HepG2 (cell line): ENCODE measurements around the gene LOC128125822.

Experiments used
- AHR ChIP-seq: IDR thresholded peaks from 2 replicates; pipeline ENCODE4 v1.6.1; 2018; ENCODE audit warnings: missing genetic modification reagents, missing compliant biosample characterization
- ARHGAP35 ChIP-seq: sonication (generic); formaldehyde crosslinking; IDR thresholded peaks from 2 replicates; pipeline ENCODE4 v1.9.0; 2022; ENCODE audit warnings: mild to moderate bottlenecking, inconsistent platforms, moderate library complexity, missing genetic modification reagents, borderline replicate concordance
- ETV6 ChIP-seq: sonication (generic); formaldehyde crosslinking; conservative IDR thresholded peaks from 2 replicates; pipeline ENCODE4 v1.4.0; 2020; ENCODE audit warnings: missing genetic modification reagents
- FOXC1 ChIP-seq: sonication (generic); formaldehyde crosslinking; IDR thresholded peaks from 2 replicates; pipeline ENCODE4 v1.8.0; 2022; ENCODE audit warnings: mild to moderate bottlenecking, missing genetic modification reagents, borderline replicate concordance
- GATA4 ChIP-seq: sonication (generic); IDR thresholded peaks from 2 replicates; pipeline ENCODE4 v1.6.1; 2016; ENCODE audit warnings: antibody characterized with exemption, low read depth, borderline replicate concordance
- SNRNP70 ChIP-seq: fragments of 200-400 bp; formaldehyde crosslinking; IDR thresholded peaks from 2 replicates; pipeline ENCODE4 v1.6.1; 2017; ENCODE audit warnings: mild to moderate bottlenecking, low read depth, low read length, moderate library complexity
- ZNF101 ChIP-seq: sonication (generic); formaldehyde crosslinking; IDR thresholded peaks from 2 replicates; pipeline ENCODE4 v1.4.0; 2020; ENCODE audit warnings: mild to moderate bottlenecking, low read depth, missing genetic modification reagents, borderline replicate concordance
- ZNF143 ChIP-seq: sonication (generic); formaldehyde crosslinking; IDR thresholded peaks from 2 replicates; pipeline ENCODE4 v1.4.0; 2020; ENCODE audit warnings: missing genetic modification reagents
- ZNF547 ChIP-seq: sonication (generic); formaldehyde crosslinking; IDR thresholded peaks from 2 replicates; pipeline ENCODE4 v1.5.1; 2020; ENCODE audit warnings: mild to moderate bottlenecking, missing genetic modification reagents
- ZNF747 ChIP-seq: sonication (generic); formaldehyde crosslinking; IDR thresholded peaks from 2 replicates; pipeline ENCODE4 v1.8.1; 2023; ENCODE audit warnings: missing genetic modification reagents, mild to moderate bottlenecking, borderline replicate concordance
- TF ChIP-seq, protein P1 (sequence below), 2 experiments: fragments of 450-650 bp in 1 of 2; sonication (generic) in 1 of 2; formaldehyde crosslinking; IDR thresholded peaks; 2 replicates each; pipeline versions ENCODE4 v1.5.0 to v1.8.0; 2020 to 2022; ENCODE audit warnings: mild to moderate bottlenecking in 1 of 2, missing genetic modification reagents in 1 of 2
- TF ChIP-seq, protein P2 (sequence below): sonication (generic); formaldehyde crosslinking; IDR thresholded peaks from 2 replicates; pipeline ENCODE4 v1.5.0; 2020; ENCODE audit warnings: missing genetic modification reagents, mild to moderate bottlenecking, borderline replicate concordance
- TF ChIP-seq, protein P3 (sequence below): sonication (generic); formaldehyde crosslinking; IDR thresholded peaks from 2 replicates; pipeline ENCODE4 v1.4.0; 2020; ENCODE audit warnings: missing genetic modification reagents
- TF ChIP-seq, protein P4 (sequence below): sonication (generic); formaldehyde crosslinking; IDR thresholded peaks from 2 replicates; pipeline ENCODE4 v1.4.0; 2020; ENCODE audit warnings: missing genetic modification reagents
- TF ChIP-seq, protein P5 (sequence below): sonication (generic); formaldehyde crosslinking; IDR thresholded peaks from 2 replicates; pipeline ENCODE4 v1.8.0; 2022; ENCODE audit warnings: mild to moderate bottlenecking, missing genetic modification reagents; ENCODE audit not compliant: insufficient replicate concordance
- TF ChIP-seq, protein P6 (sequence below): sonication (generic); formaldehyde crosslinking; IDR thresholded peaks from 2 replicates; pipeline ENCODE4 v1.4.0; 2020; ENCODE audit warnings: missing genetic modification reagents
- TF ChIP-seq, protein P7 (sequence below): fragments of 450-650 bp; IDR thresholded peaks from 2 replicates; pipeline ENCODE4 v1.6.1; 2017

LOC128125822 gene

DNA sequence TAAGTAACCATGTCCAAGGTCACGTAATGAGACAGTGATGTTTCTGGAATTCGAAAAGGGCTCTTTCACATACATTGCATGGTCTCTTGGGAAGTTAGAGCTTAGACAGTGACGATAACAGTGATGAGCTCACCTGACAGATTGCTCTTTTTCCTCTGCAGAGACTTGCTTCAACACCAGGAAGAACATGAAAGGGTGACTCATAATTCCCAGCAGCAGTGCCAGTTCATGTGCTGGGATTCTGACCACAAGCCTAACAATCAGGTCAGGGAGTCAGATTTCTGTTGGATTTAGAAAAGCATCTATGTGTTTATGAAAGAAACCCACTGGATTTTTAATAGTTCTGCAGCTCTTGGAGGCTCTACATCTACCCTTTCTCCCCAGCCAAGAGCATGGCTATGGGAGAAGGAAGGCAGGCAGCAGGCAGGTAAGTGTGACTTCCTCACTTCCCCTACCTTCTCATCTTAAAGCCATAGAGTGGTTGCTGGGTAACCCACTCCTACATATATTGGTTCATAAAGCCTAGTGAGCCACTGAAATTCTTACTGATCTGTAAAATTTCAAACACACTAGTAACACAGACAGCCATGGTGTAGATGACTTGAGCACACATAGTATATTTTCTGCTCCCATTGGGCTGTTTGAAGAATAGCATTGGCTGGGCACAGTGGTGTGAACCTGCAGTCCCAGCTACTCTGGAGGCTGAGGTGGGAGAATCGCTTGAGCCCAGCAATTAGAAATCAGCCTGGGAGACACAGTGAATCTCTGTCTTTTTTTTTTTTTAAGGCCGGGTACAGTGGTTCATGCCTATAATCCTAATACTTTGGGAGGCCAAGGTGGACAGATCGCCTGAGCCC, 44.4 kb upstream of the LOC128125822 start (continued):
- TF ChIP-seq, protein P1, sequence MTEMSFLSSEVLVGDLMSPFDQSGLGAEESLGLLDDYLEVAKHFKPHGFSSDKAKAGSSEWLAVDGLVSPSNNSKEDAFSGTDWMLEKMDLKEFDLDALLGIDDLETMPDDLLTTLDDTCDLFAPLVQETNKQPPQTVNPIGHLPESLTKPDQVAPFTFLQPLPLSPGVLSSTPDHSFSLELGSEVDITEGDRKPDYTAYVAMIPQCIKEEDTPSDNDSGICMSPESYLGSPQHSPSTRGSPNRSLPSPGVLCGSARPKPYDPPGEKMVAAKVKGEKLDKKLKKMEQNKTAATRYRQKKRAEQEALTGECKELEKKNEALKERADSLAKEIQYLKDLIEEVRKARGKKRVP (CRISPR knock-in tag; IDR thresholded peaks at IDR 0.05): peak in 1 of 2 experiments; percentile 97; a peak in 2 of 4 replicates
- TF ChIP-seq SNRNP70: no peak
- 0 out of 2 replicates have a peak, but pooled peaks have one; percentile 48 for TF ChIP-seq ZNF747 (CRISPR knock-in tag)
- TF ChIP-seq ETV6: no peak
- TF ChIP-seq, protein P2, sequence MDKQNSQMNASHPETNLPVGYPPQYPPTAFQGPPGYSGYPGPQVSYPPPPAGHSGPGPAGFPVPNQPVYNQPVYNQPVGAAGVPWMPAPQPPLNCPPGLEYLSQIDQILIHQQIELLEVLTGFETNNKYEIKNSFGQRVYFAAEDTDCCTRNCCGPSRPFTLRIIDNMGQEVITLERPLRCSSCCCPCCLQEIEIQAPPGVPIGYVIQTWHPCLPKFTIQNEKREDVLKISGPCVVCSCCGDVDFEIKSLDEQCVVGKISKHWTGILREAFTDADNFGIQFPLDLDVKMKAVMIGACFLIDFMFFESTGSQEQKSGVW (CRISPR knock-in tag): no peak
- TF ChIP-seq, protein P3, sequence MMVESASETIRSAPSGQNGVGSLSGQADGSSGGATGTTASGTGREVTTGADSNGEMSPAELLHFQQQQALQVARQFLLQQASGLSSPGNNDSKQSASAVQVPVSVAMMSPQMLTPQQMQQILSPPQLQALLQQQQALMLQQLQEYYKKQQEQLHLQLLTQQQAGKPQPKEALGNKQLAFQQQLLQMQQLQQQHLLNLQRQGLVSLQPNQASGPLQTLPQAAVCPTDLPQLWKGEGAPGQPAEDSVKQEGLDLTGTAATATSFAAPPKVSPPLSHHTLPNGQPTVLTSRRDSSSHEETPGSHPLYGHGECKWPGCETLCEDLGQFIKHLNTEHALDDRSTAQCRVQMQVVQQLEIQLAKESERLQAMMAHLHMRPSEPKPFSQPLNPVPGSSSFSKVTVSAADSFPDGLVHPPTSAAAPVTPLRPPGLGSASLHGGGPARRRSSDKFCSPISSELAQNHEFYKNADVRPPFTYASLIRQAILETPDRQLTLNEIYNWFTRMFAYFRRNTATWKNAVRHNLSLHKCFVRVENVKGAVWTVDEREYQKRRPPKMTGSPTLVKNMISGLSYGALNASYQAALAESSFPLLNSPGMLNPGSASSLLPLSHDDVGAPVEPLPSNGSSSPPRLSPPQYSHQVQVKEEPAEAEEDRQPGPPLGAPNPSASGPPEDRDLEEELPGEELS (CRISPR knock-in tag): peak; percentile 49; the same call in 1 of the 2 replicates
- TF ChIP-seq, protein P4, sequence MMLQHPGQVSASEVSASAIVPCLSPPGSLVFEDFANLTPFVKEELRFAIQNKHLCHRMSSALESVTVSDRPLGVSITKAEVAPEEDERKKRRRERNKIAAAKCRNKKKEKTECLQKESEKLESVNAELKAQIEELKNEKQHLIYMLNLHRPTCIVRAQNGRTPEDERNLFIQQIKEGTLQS (CRISPR knock-in tag): peak; percentile 98
- no peak for TF ChIP-seq AHR (CRISPR knock-in tag)
- TF ChIP-seq ARHGAP35 (CRISPR knock-in tag): no peak
- no peak for TF ChIP-seq ZNF101 (CRISPR knock-in tag)
- TF ChIP-seq, protein P5, sequence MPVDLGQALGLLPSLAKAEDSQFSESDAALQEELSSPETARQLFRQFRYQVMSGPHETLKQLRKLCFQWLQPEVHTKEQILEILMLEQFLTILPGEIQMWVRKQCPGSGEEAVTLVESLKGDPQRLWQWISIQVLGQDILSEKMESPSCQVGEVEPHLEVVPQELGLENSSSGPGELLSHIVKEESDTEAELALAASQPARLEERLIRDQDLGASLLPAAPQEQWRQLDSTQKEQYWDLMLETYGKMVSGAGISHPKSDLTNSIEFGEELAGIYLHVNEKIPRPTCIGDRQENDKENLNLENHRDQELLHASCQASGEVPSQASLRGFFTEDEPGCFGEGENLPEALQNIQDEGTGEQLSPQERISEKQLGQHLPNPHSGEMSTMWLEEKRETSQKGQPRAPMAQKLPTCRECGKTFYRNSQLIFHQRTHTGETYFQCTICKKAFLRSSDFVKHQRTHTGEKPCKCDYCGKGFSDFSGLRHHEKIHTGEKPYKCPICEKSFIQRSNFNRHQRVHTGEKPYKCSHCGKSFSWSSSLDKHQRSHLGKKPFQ (CRISPR knock-in tag): peak; percentile 91
- TF ChIP-seq GATA4: peak; percentile 72; the same call in 1 of the 2 replicates
- TF ChIP-seq ZNF547 (CRISPR knock-in tag): 0 out of 2 replicates have a peak, but pooled peaks have one; percentile 24
- no peak for TF ChIP-seq FOXC1
- TF ChIP-seq ZNF143 (CRISPR knock-in tag): peak; percentile 65
- TF ChIP-seq, protein P6, sequence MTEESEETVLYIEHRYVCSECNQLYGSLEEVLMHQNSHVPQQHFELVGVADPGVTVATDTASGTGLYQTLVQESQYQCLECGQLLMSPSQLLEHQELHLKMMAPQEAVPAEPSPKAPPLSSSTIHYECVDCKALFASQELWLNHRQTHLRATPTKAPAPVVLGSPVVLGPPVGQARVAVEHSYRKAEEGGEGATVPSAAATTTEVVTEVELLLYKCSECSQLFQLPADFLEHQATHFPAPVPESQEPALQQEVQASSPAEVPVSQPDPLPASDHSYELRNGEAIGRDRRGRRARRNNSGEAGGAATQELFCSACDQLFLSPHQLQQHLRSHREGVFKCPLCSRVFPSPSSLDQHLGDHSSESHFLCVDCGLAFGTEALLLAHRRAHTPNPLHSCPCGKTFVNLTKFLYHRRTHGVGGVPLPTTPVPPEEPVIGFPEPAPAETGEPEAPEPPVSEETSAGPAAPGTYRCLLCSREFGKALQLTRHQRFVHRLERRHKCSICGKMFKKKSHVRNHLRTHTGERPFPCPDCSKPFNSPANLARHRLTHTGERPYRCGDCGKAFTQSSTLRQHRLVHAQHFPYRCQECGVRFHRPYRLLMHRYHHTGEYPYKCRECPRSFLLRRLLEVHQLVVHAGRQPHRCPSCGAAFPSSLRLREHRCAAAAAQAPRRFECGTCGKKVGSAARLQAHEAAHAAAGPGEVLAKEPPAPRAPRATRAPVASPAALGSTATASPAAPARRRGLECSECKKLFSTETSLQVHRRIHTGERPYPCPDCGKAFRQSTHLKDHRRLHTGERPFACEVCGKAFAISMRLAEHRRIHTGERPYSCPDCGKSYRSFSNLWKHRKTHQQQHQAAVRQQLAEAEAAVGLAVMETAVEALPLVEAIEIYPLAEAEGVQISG (CRISPR knock-in tag): 0 out of 2 replicates have a peak, but pooled peaks have one; percentile 14
- TF ChIP-seq, protein P7, sequence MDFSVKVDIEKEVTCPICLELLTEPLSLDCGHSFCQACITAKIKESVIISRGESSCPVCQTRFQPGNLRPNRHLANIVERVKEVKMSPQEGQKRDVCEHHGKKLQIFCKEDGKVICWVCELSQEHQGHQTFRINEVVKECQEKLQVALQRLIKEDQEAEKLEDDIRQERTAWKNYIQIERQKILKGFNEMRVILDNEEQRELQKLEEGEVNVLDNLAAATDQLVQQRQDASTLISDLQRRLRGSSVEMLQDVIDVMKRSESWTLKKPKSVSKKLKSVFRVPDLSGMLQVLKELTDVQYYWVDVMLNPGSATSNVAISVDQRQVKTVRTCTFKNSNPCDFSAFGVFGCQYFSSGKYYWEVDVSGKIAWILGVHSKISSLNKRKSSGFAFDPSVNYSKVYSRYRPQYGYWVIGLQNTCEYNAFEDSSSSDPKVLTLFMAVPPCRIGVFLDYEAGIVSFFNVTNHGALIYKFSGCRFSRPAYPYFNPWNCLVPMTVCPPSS: no peak
